Keratinocyte (primary cell): ENCODE results near the gene UBAC2.

Experiments used
- CTCF ChIP-seq, 3 experiments: IDR thresholded peaks in 1 of 3; conservative IDR thresholded peaks in 1 of 3; optimal IDR thresholded peaks in 1 of 3; 2 replicates in 2 of 3; 3 replicates in 1 of 3; pipeline versions ENCODE3 to v1.5.1; 2011; ENCODE audit warnings: low read length in 3 of 3, mild to moderate bottlenecking in 3 of 3, moderate library complexity in 2 of 3, control low read depth in 1 of 3, inconsistent platforms in 1 of 3; ENCODE audit not compliant: insufficient read depth in 2 of 3; ENCODE audit errors: extremely low read depth in 1 of 3
- EZH2 ChIP-seq: IDR thresholded peaks from one replicate; pipeline ENCODE4 v1.6.1; 2012; ENCODE audit warnings: inconsistent platforms, mild to moderate bottlenecking, low read length, moderate library complexity

GRCh38 chr13:99264051-99264450 lies 63.4 kb downstream of the UBAC2 start:
- TF ChIP-seq CTCF (optimal IDR thresholded peaks at IDR 0.05 in 1 of 3, IDR thresholded peaks at IDR 0.05 in 1 of 3, conservative IDR thresholded peaks at IDR 0.05 in 1 of 3; ENCODE audit: extremely low read depth in 1 of 3, insufficient read depth in 2 of 3, low read length in 3 of 3) (no peak), EZH2 (no peak)
